ENCODE results near the gene NSRP1.

DNA sequence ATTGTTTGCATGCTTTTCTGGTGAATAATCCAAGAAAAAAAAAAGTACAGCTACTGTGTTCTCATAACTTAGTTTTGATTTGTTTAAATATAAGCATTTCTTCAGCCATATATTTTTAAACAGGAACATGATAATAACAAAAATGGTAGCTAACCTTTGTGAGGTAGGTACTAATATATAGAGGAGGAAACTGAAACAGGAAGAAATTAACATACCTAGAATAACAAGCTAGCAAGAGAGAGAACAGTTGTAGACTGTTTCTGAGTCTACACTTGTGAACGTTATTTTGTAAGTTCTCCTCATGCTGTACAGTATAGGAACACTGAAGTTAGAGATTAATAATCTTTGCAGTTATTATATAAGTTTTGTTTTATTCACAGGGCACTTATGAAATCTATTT is 49.3 kb downstream of the NSRP1 start:
- TF ChIP-seq, protein P1, sequence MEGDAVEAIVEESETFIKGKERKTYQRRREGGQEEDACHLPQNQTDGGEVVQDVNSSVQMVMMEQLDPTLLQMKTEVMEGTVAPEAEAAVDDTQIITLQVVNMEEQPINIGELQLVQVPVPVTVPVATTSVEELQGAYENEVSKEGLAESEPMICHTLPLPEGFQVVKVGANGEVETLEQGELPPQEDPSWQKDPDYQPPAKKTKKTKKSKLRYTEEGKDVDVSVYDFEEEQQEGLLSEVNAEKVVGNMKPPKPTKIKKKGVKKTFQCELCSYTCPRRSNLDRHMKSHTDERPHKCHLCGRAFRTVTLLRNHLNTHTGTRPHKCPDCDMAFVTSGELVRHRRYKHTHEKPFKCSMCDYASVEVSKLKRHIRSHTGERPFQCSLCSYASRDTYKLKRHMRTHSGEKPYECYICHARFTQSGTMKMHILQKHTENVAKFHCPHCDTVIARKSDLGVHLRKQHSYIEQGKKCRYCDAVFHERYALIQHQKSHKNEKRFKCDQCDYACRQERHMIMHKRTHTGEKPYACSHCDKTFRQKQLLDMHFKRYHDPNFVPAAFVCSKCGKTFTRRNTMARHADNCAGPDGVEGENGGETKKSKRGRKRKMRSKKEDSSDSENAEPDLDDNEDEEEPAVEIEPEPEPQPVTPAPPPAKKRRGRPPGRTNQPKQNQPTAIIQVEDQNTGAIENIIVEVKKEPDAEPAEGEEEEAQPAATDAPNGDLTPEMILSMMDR (conservative IDR thresholded peaks at IDR 0.05): no peak
- TF ChIP-seq EZH2 (IDR thresholded peaks at IDR 0.05; ENCODE audit: low read depth): no peak
